Rectal smooth muscle tissue (tissue), 1 donor: ENCODE data around the gene WDR64.

Source experiments
- H3K27ac ChIP-seq: one replicate; pipeline ENCODE4 v1.7.0; 2013; ENCODE audit warnings: low read depth, low read length, inconsistent platforms
- H3K27me3 ChIP-seq: one replicate; pipeline ENCODE4 v1.7.0; 2013; ENCODE audit warnings: low read length; ENCODE audit not compliant: control insufficient read depth, insufficient read depth
- H3K36me3 ChIP-seq: one replicate; pipeline ENCODE4 v1.7.0; 2013; ENCODE audit warnings: low read length; ENCODE audit not compliant: control insufficient read depth, insufficient read depth
- H3K4me1 ChIP-seq: one replicate; pipeline ENCODE4 v1.7.0; 2013; ENCODE audit warnings: low read length; ENCODE audit not compliant: control insufficient read depth, insufficient read depth
- H3K4me3 ChIP-seq: one replicate; pipeline ENCODE4 v1.7.0; 2013; ENCODE audit warnings: low read length
- H3K9ac ChIP-seq: one replicate; pipeline ENCODE4 v1.7.0; 2013; ENCODE audit warnings: low read length

WDR64 gene

GRCh38 chr1:241615043-241615974 is 36.8 kb upstream of the WDR64 start:
- H3K36me3 ChIP-seq: no peaks in the 10 kb centered on the region
- H3K27ac ChIP-seq: no peak overlapping the region
- H3K4me1 ChIP-seq: no peaks in the 10 kb centered on the region
- H3K27me3 ChIP-seq: no peaks in the 10 kb centered on the region
- peak overlapping the region; percentile 42 for H3K4me3 ChIP-seq
- H3K9ac ChIP-seq: no peak overlapping the region

GRCh38 chr1:241617426-241617825 is 34.7 kb upstream of the WDR64 start:
- Histone ChIP-seq H3K9ac (no peak overlapping the region), H3K4me3 (no peak overlapping the region), H3K4me1 (no peaks in the 10 kb centered on the region), H3K27me3 (no peaks in the 10 kb centered on the region), H3K27ac (no peak overlapping the region), H3K36me3 (no peaks in the 10 kb centered on the region)

GRCh38 chr1:241622669-241623068 is 29.4 kb upstream of the WDR64 start:
- Histone ChIP-seq H3K9ac (no peak overlapping the region), H3K36me3 (no peaks in the 10 kb centered on the region), H3K4me3 (no peak overlapping the region), H3K27me3 (no peaks in the 10 kb centered on the region), H3K4me1 (no peaks in the 10 kb centered on the region), H3K27ac (no peak overlapping the region)

- no peak overlapping the region for H3K9ac ChIP-seq
- H3K4me3 ChIP-seq: no peak overlapping the region
- no peaks in the 10 kb centered on the region for H3K36me3 ChIP-seq
- no peaks in the 10 kb centered on the region for H3K4me1 ChIP-seq
- H3K27me3 ChIP-seq: no peaks in the 10 kb centered on the region
- no peak overlapping the region for H3K27ac ChIP-seq
Observed at GRCh38 chr1:241624935-241625334, 27.1 kb upstream of the WDR64 start.

GRCh38 chr1:241627453-241628259 is 24.4 kb upstream of the WDR64 start:
- Histone ChIP-seq H3K27ac (no peak overlapping the region), H3K9ac (no peak overlapping the region), H3K4me1 (no peaks in the 10 kb centered on the region), H3K4me3 (no peak overlapping the region), H3K36me3 (no peaks in the 10 kb centered on the region), H3K27me3 (no peaks in the 10 kb centered on the region)

GRCh38 chr1:241630005-241630404 is 22.1 kb upstream of the WDR64 start:
- no peaks in the 10 kb centered on the region for H3K36me3 ChIP-seq
- H3K4me3 ChIP-seq: no peak overlapping the region
- no peaks in the 10 kb centered on the region for H3K27me3 ChIP-seq
- no peak overlapping the region for H3K27ac ChIP-seq
- H3K4me1 ChIP-seq: no peaks in the 10 kb centered on the region
- H3K9ac ChIP-seq: no peak overlapping the region

GRCh38 chr1:241630476-241630875 is 21.6 kb upstream of the WDR64 start:
- no peaks in the 10 kb centered on the region for H3K27me3 ChIP-seq
- no peaks in the 10 kb centered on the region for H3K4me1 ChIP-seq
- H3K36me3 ChIP-seq: no peaks in the 10 kb centered on the region
- no peak overlapping the region for H3K4me3 ChIP-seq
- H3K9ac ChIP-seq: no peak overlapping the region
- no peak overlapping the region for H3K27ac ChIP-seq

GRCh38 chr1:241630899-241631298 is 21.2 kb upstream of the WDR64 start:
- Histone ChIP-seq H3K4me3 (no peak overlapping the region), H3K27ac (no peak overlapping the region), H3K27me3 (no peaks in the 10 kb centered on the region), H3K36me3 (no peaks in the 10 kb centered on the region), H3K9ac (no peak overlapping the region), H3K4me1 (no peaks in the 10 kb centered on the region)

GRCh38 chr1:241631674-241632073 is 20.4 kb upstream of the WDR64 start:
- H3K4me1 ChIP-seq: no peaks in the 10 kb centered on the region
- H3K27ac ChIP-seq: no peak overlapping the region
- H3K9ac ChIP-seq: no peak overlapping the region
- no peak overlapping the region for H3K4me3 ChIP-seq
- no peaks in the 10 kb centered on the region for H3K36me3 ChIP-seq
- H3K27me3 ChIP-seq: no peaks in the 10 kb centered on the region

- H3K27me3 ChIP-seq: no peaks in the 10 kb centered on the region
- no peak overlapping the region for H3K27ac ChIP-seq
- no peaks in the 10 kb centered on the region for H3K36me3 ChIP-seq
- H3K4me3 ChIP-seq: no peak overlapping the region
- H3K4me1 ChIP-seq: no peaks in the 10 kb centered on the region
- H3K9ac ChIP-seq: no peak overlapping the region
Observed at GRCh38 chr1:241632987-241633386, 19.1 kb upstream of the WDR64 start.

- Histone ChIP-seq H3K27me3 (no peaks in the 10 kb centered on the region), H3K9ac (no peak overlapping the region), H3K4me1 (no peaks in the 10 kb centered on the region), H3K36me3 (no peaks in the 10 kb centered on the region), H3K27ac (no peak overlapping the region), H3K4me3 (no peak overlapping the region)
Observed at GRCh38 chr1:241635556-241636152, 16.4 kb upstream of the WDR64 start.

- Histone ChIP-seq H3K27ac (no peak overlapping the region), H3K9ac (no peak overlapping the region), H3K36me3 (no peaks in the 10 kb centered on the region), H3K4me3 (no peak overlapping the region), H3K4me1 (no peaks in the 10 kb centered on the region), H3K27me3 (no peaks in the 10 kb centered on the region)
Observed at GRCh38 chr1:241636291-241636690, 15.8 kb upstream of the WDR64 start.
